SIG-M5 treated with dmso at 0.1 percent for 504 hours (cell line): ENCODE measurements around the gene EPS15.
"Not testable (repeated sequence)": the region's sequence is repeated elsewhere in the genome, so short reads cannot be mapped to it uniquely, and the experiment has no call there.

Source experiments
- DNase-seq: peaks from one replicate; lab custom pipeline; 2025; ENCODE audit not compliant: unreplicated experiment; lab: John Stamatoyannopoulos, UW

Gene EPS15

DNA sequence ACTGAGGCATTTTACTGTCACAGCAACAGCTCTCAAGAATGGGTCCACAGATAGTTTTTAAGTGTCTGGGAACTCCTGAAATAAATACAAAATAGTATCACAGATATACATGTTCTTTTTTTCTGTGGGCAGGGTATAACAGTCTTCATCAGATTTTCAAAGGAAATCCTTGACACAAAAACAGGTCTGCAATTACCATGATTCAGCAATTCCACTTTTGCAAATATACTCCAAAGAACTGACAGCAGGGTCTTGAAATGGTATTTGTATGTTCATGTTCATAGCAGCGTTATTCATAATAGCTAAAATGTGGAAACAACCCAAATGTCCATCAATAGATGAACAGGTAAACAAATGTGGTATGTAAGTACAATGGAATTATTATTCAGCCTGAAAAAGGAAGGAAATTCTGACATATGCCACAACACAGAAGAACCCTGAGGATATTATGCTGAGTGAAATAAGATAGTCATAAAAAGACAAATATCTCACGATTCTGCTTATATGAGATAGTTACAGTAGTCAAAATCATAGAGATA, 85.0 kb downstream of the EPS15 start:
- DNase-seq = no peak

- DNase-seq = no peak
Measured at GRCh38 chr1:51433269-51433971, 85.6 kb downstream of the EPS15 start.

GRCh38 chr1:51432146-51432545, 86.9 kb downstream of the EPS15 start:
- DNase-seq = no peak

DNA sequence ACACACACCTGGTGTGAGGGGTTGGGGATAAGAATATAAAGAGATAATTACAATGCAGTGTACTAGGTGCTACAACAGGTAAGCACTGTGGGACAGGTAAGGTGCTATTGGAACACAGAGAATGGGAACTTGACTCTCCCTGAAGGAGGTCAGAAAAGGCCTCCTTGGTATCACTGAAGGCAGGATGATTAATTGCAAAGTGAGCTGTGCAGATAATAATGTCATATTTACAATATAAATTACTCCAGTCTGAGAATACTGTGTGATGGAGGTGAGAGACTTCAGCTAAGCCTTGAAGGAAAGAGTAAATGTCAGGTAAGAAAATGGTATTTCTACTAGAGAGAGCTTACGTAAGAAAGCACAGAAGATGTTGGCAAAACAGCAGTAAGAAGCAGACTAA, 91.6 kb downstream of the EPS15 start:
- DNase-seq = no peak

- DNase-seq = no peak
Measured at GRCh38 chr1:51425955-51426354, 93.1 kb downstream of the EPS15 start.

DNA sequence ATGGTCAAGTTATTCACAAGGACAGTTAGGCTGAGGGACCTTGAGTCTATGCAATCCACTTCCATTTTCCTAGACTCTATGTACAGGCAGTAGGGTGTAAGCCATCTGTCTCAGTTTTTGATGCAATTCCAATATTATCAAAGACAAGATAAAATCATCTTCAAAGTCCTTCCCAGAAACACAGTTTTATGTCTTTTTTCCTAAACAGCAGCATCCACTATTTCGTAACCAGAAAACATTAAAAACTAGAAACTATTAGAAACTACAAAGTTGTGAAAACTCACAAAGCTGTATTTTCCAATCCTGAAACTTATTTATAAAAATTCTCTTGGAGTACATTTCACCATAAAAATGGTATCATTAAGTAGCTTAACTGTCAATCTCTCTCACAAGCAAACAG, 93.8 kb downstream of the EPS15 start:
- no peak for DNase-seq

- no peak for DNase-seq
Measured at GRCh38 chr1:51423073-51423821, 95.8 kb downstream of the EPS15 start.

DNA sequence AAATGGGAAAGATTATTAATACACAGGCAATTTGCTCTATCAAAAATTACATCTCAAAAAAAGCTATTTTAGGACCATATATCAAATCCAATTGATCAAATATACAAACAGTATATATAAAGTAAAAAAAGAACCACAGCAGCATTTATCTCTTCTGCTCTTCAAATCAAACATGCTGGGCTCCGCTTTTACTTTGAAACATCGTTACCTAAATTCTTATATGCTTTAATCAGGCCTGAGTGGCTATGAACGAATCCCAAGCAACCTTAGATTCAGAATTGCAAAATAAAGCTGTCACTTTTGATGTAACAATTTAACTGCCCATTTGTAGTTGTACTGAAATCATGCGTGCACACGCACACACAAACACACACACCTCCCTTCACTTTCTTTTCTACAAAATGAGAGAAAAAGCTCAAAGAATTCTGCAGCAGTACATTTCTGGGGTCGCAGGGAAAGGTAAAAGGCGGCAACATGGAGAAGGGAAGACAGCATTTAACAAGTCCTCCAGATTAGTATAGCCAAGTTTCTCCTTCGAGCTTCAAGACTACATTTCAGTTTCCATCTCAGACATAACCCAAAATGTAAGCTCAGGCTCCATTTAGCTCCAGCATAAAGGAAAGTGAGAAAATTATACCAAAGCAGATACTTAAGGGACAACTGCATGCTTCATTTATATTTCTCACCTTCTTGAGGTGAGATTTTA, 96.5 kb downstream of the EPS15 start:
- DNase-seq = no peak

DNA sequence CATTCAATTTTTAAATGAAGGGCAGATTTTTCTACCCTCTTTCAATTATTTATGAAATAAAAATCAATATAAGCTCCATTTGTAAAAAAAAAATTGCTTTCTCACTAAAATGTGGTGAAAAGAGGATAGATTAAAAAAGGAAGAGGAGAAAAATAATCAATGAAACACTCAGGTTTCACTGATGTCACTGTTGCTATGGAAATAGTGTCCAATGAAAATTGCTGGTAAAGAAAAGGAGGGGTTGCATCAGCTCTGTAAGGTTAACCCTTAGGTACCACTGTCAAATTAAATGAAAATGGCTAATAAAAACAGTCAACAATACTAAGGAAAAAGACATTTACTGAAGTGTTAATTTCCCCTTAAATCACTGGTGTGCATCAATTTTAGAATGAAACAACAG, 97.1 kb downstream of the EPS15 start:
- peak; percentile 46 for DNase-seq

- DNase-seq = no peak
Measured at GRCh38 chr1:51420867-51421627, 98.0 kb downstream of the EPS15 start.

DNA sequence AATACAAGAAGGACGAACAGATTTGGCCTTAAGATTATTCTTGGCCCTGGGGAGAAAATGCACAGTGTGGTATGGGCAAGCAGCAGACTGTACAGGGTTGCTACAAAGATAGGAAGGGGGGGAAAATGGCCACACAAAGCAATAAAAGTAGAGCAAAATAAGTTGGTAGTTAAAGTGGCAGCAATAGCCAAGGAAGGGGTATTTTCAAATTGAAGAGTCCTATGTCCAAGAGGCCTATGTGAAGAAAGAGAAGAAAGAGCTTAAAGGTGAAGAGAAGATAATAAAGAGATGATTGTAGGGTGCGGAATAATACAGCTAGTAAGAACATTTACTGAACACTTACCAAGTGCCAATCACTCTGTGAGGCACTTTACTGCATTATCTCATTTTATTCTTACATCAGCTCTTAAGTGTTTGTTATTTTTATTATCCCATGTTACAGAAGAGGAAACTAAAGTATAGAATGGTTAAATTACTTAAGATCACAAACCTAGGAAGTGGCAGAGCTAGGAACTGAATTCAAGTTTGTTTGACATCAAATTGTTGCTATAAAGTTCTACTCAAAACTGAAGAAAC, 100.6 kb downstream of the EPS15 start:
- DNase-seq = no peak

- no peak for DNase-seq
Measured at GRCh38 chr1:51417496-51418383, 101.3 kb downstream of the EPS15 start.

- no peak for DNase-seq
Measured at GRCh38 chr1:51416910-51417309, 102.2 kb downstream of the EPS15 start.

DNA sequence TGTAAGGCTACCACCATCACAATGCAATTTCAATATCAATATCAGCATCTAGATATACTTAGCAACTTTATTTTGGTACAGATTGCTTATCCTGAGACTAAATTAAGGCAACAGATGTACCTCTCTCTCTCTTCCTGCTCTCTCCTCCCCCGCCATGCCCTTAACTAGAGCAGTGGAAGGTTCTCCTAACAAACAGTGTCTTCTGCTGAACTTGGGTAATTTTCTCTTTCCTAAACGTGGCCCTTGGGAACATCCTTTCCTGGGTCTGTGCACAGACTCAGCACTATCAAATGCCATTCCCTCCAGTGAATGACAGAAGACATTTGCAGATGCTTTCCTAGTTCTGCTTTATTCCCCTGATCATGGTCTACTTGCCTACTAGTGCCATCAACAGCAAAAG, 103.1 kb downstream of the EPS15 start:
- no peak for DNase-seq

- no peak for DNase-seq
Measured at GRCh38 chr1:51414811-51415210, 104.3 kb downstream of the EPS15 start.

DNA sequence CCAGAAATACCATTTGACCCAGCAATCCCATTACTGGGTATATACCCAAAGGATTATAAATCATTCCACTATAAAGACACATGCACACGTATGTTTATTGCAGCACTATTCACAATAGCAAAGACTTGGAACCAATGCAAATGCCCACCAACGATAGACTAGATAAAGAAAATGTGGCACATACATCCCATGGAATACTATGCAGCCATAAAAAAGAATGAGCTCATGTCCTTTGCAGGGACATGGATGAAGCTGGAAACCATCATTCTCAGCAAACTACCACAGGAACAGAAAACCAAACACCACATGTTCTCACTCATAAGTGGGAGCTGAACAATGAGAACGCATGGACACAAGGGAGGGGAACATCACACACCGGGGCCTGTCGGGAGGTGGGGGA, 107.2 kb downstream of the EPS15 start:
- not testable (repeated sequence) for DNase-seq

GRCh38 chr1:51410568-51411460, 108.3 kb downstream of the EPS15 start:
- no peak for DNase-seq

- not testable (repeated sequence) for DNase-seq
Measured at GRCh38 chr1:51409755-51410541, 109.1 kb downstream of the EPS15 start.
